GM12878 (cell line): ENCODE measurements around the gene C2CD4D.

ENCODE experiments used
- SRF ChIP-seq, 2 experiments: IDR thresholded peaks; 2 replicates each; pipeline ENCODE4 v1.6.1; 2011; ENCODE audit warnings: low read depth in 2 of 2, low read length in 2 of 2, mild to moderate bottlenecking in 1 of 2, moderate library complexity in 1 of 2
- ZBTB33 ChIP-seq: fragments of 450-650 bp; IDR thresholded peaks from 2 replicates; pipeline ENCODE4 v1.6.1; 2017; ENCODE audit warnings: mild to moderate bottlenecking

GRCh38 chr1:151814971-151815545 lies 24.6 kb downstream of the C2CD4D start:
- no peak for TF ChIP-seq ZBTB33
- no peak for TF ChIP-seq SRF (IDR thresholded peaks at IDR 0.05; ENCODE audit: low read depth in 2 of 2, low read length in 2 of 2)
